Astrocyte (in vitro differentiated cells and primary cell): Measurements from ENCODE around the gene VWC2.
A peak's percentile ranks its signal among the peaks of the same experiment; 100 is the strongest.

Experiments
- EZH2 ChIP-seq: IDR thresholded peaks from 2 replicates; pipeline ENCODE4 v1.6.1; 2012; ENCODE audit warnings: mild to moderate bottlenecking, low read length, inconsistent platforms; ENCODE audit not compliant: insufficient read depth
- TF ChIP-seq, protein P1 (sequence below): IDR thresholded peaks from 2 replicates; pipeline ENCODE4 v1.5.1; 2011; ENCODE audit warnings: low read depth, mild to moderate bottlenecking, inconsistent platforms, low read length, moderate library complexity; ENCODE audit not compliant: insufficient read depth

DNA sequence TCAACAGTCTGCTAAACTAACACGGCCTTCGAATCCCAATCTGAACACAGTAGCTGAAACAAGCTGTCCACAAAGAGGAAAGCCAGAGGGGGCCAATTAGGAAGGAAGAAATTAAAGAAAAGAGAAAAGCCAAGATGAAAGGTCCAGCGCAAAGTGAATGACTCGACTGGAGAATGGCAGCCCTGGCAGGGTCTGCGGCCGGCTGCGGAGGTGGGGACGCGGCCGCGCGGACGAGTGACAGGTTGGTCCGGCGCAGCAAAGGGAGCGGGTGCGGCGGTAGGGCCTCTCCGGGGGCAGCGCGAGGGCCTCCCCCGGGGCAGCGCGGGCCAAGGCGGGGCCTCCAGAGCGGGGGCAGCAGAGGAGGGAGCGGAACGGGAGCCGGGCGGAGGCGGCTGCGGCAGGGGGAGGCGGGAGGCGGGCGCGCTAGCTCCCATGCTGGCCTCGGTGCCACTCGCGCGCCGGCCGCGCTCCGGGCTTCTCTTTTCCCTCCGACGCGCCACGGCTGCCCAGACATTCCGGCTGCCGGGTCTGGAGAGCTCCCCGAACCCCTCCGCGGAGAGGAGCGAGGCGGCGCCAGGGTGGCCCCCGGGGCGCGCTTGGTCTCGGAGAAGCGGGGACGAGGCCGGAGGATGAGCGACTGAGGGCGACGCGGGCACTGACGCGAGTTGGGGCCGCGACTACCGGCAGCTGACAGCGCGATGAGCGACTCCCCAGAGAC lies at the start of gene VWC2:
- TF ChIP-seq, protein P1, sequence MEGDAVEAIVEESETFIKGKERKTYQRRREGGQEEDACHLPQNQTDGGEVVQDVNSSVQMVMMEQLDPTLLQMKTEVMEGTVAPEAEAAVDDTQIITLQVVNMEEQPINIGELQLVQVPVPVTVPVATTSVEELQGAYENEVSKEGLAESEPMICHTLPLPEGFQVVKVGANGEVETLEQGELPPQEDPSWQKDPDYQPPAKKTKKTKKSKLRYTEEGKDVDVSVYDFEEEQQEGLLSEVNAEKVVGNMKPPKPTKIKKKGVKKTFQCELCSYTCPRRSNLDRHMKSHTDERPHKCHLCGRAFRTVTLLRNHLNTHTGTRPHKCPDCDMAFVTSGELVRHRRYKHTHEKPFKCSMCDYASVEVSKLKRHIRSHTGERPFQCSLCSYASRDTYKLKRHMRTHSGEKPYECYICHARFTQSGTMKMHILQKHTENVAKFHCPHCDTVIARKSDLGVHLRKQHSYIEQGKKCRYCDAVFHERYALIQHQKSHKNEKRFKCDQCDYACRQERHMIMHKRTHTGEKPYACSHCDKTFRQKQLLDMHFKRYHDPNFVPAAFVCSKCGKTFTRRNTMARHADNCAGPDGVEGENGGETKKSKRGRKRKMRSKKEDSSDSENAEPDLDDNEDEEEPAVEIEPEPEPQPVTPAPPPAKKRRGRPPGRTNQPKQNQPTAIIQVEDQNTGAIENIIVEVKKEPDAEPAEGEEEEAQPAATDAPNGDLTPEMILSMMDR = no peak
- TF ChIP-seq EZH2 = peak; percentile 16
